Measurements from ENCODE around the gene MLPH. TPM values are rescaled to one million over a fixed set of nuclear protein-coding genes. Genes with fewer than 3 reads are reported as not detected.
"Not testable (repeated sequence)": the region's sequence is repeated elsewhere in the genome, so short reads cannot be mapped to it uniquely, and the experiment has no call there.

MLPH gene
- total RNA-seq, 1 donor from 2014 or later = 7.3 TPM

DNA sequence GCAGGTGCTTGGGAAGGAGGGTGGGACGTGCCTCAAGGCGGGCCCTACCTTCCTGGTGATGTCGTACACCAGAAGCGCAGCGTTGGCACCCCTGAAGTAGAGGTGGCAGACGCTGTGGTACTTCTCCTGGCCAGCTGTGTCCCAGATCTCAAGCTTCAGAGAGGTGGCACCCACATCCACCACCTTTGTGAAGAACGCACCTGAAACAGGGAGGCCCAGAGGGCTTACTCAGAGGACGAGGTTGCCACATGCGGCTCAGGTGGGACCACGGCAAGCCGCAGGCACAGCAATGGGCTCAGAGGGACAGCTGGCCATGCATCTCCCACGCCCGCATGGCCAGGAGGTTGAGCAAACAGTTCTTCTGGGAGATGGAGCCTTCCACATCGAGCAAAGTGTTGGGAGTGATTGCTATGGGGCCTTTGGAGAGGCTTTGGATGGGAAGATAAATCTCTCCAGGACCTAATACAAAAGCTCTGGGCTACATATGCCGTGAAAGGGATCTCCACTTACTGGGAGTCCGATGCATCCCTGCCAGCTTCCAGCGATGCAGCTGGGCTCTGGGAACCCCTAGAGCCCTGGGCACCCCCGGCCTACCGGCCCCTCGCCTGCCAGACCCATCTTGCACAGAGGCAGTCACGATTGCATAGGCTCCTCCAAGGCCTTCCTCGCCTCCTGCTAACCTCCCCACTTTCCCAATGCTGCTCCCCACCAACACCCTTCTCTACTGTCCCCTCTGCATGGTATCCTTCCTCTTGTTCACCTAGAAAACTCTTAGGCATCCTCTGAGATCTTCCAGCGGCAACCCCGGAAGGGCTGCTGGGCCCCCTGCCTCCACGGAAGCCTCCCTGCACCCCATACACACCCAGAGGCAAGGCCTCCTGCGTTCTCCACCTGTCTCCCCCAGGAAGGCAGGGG, 91.2 kb downstream of the MLPH start:
- no peak for DNase-seq (ENCODE audit: low spot score)

DNA sequence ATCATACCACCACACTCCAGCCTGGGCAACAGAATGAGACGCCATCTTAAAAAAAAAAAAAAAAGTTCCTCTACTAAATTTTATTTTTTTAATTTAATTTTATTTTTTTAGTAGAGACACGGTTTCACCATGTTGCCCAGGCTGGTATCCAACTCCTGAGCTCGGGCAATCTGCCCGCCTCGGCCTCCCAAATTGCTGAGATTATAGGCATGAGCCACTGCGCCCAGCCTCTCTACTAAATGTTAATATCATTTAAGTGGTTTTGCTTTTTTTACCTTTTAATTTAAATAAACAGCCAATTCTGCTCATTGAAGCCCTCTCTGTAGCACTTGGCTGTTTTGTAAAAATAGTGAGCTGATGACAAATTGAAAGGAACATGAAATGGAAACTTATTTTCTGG, 94.3 kb downstream of the MLPH start:
- DNase-seq (ENCODE audit: low spot score) = no peak

DNA sequence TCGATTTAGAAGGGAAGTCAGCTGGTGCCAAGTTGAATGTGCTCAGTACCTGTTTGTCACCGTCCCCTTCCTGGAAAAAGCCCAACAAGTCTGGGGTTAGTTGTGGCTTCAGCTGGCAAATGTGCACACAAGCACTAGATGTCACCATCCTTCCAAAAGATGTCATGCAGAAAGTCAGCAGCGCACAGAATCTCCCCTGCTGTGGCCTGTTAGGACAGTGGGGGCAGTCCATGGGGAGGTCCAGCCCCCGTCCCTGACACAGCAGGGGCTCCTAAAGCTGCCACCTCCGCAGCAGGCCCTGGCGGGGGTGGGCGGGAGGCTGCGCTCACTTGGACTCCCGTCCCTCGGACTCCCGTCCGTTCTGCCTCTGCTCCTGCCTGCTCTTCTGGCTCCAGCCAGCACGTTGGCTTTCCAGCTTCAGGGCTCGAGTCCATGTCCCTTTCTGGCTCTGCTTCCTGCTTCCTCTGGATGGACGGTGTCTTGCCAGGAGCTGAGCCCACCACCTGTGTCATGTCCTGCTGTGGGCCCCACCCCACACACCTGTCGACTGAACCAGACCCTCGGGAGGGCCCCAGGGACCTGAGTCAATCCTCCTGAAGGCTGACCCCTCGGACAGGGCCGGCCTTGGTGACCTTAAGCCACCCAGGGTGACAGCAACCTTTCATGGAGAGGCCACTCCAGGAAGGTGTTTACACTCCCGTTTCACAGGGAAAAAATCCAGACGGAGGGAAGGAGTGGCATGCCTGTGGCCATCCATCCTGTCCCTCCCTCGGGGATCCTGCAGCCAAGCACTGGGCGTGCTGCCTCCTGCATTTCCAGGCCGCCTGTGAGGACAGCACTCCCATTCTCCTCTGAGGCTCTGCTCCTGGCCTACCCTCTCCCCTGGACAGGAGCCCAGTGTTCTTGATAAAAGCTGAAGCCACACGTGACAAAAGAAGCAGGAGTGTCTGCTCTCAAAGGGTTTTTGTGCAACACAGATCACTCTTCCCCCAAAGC, 95.0 kb downstream of the MLPH start:
- DNase-seq (ENCODE audit: low spot score) = no peak

DNA sequence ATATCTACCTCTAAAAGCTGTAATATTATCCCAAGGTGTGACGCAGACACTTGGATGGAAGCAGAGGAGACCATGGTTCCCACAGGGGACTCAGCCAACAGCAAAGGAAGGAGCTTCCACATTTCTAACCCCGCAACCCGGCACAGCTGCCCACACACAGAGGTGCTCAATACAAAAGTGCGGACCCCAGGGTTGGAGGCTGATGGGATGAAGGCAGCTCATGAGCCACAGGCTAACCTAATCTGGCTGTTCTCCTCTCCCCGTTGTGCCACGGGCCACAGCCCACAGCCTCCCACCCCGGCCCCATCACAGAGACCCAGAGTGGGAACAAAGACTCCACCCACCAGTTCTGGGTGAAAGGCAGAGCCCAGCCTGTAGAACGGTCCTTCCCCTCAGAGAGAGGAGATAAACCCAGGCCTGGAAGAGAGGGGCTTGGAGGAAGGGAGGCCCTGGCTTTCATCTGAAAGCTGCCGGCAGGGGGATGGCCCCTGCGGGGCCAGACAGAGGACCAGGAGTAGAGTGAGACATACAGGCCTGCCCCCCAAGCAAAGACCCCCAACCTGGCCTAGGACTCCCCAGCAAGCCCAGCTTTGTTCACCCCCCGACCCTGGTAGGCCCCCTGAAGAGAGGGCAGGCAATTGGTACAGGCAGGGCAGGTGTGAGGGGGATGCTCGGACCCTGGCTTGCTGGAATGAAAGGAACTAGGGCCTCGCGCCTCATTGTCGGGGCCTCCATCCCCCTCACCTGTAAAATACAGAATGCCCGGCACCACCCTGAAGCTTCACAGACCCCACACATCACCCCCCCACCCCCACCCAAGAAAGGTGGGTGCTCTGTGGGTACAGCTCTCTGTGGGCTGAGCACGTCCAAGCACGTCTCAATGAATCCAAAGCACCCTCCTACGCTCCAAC, 96.6 kb downstream of the MLPH start:
- DNase-seq (ENCODE audit: low spot score) = no peak

DNA sequence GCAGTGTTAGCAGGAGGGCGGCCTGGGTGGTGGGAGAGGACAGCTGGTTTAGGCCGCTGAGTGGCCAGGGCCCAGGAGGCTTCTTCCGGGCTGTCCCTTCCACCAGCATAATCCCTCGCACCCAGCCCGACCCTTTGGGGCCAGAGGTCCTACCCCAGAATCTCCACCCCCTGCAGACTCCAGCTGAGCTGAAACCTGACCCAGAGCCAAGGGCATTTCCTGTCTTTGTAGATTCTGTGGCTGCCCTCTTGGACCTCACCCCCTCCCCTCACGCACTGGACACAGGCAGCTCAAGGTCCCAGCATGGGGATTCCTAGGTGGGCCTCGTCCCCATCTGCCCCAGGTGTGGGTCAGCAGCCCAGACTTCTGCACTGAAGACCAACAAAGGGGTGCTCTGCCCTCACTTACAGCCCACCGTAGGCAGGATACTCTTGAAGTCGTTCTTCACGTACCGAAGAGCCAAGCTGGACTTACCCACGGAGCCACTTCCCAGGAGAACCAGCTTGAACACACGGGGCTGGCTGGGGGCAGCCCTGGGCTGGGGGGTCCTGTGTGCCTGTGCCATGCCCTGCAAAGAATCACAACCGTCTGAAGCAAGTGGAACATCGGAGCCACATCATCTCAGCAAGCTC, 98.7 kb downstream of the MLPH start:
- DNase-seq (ENCODE audit: low spot score) = no peak

DNA sequence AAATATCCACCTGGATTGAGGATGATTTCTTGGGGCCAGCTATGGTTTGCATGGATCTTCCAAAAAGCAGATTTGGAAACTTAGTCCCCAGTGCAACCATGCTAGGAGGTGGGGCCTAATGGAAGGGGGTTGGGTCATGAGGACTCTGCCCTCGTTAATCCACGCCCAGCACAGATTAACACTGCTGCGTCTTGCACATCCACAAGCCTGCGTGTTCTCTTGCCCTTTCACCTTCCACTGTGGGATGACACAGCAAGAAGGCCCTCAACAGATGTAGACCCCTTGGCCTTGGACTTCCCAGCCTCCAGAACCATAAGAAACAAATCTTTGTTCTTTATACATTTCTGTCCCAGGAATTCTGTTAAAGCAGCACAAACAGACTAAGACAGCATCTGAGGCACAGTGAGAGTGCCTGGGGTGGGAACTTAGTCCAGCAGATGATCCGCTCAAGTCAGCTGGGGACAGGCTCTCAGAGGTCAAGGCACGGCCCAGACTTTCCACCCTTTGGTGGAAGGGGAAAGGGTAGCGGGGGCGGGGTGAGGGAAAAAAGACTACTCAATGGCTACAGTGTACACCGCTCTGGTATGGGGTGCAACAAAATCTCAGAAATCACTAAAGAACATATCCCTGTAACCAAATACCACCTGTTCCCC, 101.1 kb downstream of the MLPH start:
- no peak for DNase-seq (ENCODE audit: low spot score)

DNA sequence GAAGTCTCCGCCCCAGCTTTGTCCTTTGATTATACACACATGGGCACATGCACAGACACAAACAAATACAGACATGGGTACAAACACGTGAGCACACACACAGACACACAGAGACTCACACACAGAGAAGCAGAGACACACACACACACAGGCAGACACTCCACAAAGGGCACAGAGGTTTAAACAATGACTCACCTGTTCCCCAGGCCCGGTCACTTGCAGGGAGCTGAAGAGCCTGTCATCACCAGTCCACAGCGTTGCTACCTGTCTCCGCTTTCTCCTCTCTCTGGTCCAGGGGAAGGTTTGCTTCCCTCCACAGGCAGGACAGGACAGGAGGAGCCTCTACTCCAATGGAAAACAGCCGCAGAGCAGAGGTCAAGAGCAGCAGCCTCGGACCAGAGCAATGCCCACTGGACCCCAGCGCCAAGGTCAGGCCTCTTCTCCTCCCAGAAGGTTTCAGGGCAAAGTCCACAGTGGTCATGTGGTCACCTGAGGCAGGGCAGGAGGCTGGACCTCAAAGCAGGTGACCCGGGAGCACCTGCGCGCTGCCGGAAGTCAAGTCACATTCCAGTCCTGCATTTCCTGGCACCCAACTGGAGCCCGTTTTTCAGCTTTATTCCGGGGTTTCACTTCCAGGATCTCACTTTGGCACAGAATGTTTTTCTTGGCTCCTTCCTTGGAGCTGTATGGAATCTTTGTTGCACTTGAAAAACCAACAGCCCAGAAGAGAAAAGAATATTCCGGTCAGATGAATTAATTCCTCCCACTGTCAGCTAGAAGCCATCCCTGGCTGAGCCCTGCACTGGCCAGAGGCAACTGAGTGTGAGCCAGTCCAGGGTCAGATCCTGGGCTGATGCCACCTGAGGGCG, 103.5 kb downstream of the MLPH start, which contains the start of gene RAB17:
TSS of gene RAB17 (minus strand) at position 463 of the 869 bp plus-strand sequence. CDS start 4,580 bp downstream, outside the sequence.
- no peak for DNase-seq (ENCODE audit: low spot score)

DNA sequence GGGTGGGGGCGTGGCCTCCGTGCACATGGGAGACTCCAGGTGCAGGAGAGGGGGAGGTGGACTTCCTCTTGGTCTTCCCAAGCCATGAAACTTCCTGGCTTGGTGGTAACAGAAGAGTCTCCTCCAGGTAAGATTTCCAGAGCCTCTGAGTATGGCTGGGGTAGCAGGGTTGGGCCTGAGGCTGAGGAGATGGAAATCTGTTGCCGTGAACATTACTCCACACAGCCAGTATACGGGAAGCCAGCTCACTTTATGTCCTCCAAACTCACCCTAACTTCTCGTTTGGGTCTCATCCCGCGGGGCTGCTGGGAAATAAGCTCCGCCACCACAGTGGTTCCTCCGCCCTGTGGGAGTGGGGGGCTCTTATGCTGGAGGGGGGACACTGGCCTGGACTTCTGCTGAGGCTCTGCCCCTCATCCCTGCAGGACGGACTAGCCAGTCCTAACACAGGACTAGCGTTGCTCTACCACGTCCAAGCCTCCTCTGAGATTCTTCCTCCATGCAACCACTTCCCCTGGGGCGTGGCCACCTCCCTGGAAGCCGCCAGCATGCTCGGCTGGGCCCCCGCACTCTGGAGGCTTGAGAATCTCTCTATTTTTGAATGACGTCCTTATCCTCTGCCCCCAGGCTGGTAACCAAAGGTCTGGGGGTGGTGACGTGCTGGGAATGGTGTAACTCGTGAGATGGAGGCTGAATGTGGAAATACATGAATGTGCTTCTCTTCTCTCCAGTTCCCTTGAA, 104.3 kb downstream of the MLPH start:
- DNase-seq (ENCODE audit: low spot score) = no peak

DNA sequence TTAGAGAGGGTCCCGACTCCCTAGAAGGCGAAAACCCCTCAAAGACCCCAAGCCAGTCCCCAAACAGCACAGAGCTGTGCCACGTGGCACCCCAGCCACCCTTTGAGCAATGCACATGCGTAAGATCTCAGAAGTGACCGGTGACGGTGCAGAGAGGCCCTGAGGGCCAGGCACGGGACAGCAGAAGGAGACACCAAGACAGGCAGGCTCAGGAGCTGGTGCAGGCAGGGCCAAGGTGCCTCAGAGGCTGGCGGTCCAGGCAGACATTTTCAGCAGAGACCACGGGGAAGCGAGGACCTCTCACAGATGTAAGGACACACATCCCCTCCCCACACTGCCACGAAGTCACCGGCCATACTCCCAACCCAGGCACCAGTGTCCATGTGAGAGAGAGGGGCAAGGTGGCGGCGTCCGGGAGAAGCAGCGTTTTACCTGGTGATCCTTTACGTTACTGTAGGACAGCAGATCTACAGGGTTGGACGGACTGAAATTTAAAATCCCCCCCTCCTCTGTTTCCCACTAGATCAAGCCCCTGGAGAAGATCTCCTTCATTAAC, 105.5 kb downstream of the MLPH start:
- DNase-seq (ENCODE audit: low spot score) = no peak

DNA sequence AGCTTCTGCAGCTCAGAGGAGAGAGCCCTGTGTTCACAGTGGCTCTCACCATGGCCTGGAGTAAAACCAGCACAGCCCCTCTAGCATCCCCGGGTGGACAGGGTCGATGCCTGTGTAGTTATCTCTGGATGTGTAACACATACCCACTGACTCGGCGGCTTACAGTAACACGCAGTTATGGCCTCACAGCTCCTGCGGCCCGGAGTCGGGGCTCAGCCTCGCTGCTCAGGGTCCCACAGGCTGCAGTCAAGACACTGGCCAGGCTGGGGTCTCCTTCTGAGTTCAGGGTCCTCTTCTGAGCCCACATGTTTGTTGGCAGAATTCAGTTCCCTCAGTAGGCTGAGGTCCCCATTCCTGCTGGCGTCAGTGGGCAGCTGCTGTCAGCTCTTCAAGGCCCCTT, 106.0 kb downstream of the MLPH start:
- no peak for DNase-seq (ENCODE audit: low spot score)

DNA sequence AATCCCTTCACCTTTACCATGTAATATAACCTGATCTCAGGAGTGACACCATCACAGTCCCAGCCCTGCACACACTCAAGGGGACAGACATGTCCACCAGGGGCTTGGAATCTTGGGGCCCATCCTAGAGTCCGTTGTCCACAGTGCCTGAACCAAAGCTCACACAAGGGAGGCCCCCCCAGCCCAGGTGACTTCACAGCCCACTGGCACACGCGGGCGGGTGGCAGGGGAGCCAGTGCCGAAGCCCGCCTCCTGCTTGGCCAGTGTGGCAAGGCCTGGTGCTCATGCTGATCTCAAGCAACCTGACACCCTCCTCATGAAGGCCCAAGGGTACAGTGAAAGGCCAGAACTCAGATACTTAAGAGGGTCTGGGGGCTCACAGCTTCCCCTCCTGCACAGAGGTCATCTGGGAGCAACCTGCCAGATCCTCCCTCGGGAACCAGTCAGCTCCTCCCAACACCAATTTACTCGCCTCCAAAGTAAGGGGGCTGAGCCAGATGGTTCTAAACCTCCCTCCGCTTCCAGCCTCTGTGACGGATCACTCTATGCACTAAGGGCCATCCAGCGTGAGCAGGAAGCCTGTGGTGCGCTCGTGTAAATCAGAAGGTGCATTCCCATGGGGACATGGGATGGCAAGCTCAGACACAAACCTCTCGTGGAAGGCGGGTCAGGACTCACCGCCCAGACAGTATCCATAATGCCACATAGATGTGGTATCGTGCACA, 106.7 kb downstream of the MLPH start:
- no peak for DNase-seq (ENCODE audit: low spot score)

DNA sequence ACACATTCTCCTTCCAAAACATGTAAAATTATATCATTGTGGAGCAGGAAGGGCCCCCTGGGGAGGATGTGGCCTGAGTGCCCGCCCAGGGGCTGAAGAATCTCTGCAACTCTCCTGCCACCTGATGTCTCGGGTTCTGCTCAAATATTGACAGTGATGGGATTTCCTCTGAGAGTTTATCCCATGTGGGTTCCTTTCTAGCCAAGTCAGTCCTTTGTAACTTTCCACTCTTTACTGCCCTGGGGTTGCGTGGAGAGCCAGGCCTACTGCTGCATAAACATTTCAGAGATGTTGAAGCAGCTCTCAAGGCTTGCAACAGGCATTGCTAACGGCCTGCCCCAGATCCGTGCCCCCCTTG, 107.4 kb downstream of the MLPH start:
- no peak for DNase-seq (ENCODE audit: low spot score)

DNA sequence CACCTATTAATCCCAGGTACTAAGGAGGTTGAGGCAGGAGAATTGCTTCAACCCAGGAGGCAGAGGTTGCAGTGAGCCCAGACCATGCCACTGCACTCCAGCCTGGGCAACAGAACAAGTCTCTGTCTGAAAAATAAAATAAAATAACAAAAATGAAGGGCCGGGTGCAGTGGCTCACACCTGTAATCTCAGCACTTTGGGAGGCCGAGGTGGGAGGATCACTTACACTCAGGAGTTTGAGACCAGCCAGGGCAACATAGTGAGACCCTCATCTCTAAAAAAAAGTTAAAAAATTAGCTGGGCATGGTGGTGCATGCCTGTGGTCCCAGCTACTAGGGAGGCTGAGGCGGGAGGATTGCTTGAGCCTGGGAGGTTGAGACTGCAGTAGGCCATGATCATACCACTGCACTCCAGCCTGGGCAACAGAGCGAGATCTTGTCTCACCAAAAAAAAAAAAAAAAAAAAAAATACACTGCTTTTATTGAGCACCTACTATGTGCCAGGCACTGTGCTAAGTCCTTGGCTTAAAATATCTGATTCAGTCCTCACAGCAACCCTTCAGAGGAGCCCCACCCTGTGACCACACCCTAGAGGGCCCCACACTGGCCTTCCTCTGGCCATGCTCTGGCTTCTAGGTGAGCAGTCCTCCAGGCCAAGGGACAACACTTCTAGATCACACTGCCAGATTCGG, 108.9 kb downstream of the MLPH start:
- not testable (repeated sequence) for DNase-seq (ENCODE audit: low spot score)

DNA sequence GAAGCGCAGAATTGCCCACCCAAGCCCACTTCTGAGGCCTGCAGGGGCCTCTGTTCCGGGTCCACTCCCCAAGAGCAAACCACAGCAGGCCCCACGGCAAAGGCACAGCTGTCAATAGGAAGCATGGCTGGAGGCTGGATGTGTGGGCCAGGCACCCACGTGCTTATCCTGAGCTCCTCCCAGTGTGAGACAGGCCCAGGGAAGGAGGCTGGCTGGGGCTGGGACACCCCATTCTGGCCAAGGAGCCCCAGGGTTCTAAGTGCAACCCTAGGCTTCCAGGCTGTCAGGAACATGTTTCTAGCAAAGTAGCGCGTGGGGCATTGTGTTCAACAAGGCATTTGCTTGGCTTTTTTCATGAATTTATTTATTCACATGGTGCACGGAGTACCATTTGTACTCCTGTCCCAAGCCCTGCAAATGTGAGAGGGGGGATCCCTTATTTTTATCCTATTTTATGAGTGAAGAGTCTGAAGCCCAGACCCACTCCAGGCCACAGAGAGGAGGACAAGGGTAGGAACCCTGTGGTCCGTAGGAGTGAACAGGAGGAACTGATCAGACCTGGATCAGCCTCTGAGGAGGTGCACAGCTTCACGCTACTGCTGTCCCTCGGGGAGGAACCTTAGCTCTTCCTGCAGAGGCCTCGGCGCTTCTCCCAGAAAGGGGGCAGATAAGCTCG, 109.6 kb downstream of the MLPH start:
- no peak for DNase-seq (ENCODE audit: low spot score)

DNA sequence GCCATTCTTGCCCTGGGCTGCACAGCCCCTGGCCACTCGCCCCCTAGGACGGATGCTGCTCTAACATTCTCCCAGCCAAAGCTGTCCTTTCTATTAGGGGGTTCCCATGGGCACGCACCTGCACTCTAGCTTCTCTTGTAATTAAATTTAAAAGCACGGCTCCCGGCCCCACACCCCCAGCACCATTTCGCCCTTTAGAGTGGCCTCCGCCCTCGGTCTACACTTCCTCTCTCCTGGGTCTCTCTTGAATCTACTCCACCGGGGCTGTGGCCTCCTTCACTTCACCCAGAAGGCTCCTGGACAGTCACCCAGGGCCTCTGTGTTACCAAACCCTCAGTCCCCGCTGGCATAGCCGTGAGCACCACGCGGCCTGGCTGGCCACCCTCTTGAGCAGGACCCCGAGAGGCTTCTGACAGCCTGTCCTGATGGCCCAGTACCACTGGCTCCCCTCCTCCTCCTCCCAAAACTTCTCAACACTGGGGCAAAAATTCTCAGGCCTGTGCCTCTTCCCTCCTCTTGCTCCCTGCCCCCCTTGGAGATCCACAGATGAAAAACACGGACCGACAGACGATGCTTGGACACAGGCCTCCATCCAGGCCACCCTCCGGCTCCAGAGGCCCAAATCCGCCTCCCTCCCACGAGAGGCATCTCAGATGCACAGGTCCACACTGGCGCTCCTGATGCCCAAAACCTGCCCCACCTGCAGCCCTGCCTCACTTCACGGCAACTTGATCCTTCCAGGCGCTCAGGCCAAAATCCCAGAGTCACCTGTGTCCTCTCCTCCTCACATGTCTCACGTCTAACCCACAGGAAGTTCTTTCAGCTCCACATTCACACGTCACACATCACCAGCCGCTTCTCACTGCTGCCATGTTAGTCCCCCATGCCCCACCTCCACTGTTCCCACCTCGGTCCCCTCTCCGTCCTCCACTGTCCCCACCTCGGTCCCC, 110.4 kb downstream of the MLPH start:
- DNase-seq (ENCODE audit: low spot score) = no peak
